HepG2 (cell line): ENCODE data around the gene MICA. TPM values are rescaled to one million over a fixed set of nuclear protein-coding genes. Genes with fewer than 3 reads are reported as not detected.

Experiments
- BHLHE40 ChIP-seq: IDR thresholded peaks from 2 replicates; pipeline ENCODE4 v1.6.1; 2011; ENCODE audit warnings: low read length, improper control_type of control experiment
- ELF1 ChIP-seq: sonication (generic); formaldehyde crosslinking; IDR thresholded peaks from 2 replicates; pipeline ENCODE4 v1.4.0; 2020; ENCODE audit warnings: missing genetic modification reagents
- GLI4 ChIP-seq: sonication (generic); formaldehyde crosslinking; IDR thresholded peaks from 2 replicates; pipeline ENCODE4 v1.5.1; 2020; ENCODE audit warnings: missing genetic modification reagents, mild to moderate bottlenecking, moderate library complexity, borderline replicate concordance
- GPN1 ChIP-seq: sonication (generic); formaldehyde crosslinking; IDR thresholded peaks from 2 replicates; pipeline ENCODE4 v1.5.1; 2020; ENCODE audit warnings: missing genetic modification reagents, borderline replicate concordance
- HHEX ChIP-seq: IDR thresholded peaks from 2 replicates; pipeline ENCODE4 v1.6.1; 2016; ENCODE audit warnings: control low read depth
- KDM4B ChIP-seq: sonication (generic); formaldehyde crosslinking; IDR thresholded peaks from 2 replicates; pipeline ENCODE4 v1.4.0; 2020; ENCODE audit warnings: missing genetic modification reagents
- NAIF1 ChIP-seq: sonication (generic); formaldehyde crosslinking; IDR thresholded peaks from 2 replicates; pipeline ENCODE4 v1.5.0; 2020; ENCODE audit warnings: mild to moderate bottlenecking, missing genetic modification reagents, borderline replicate concordance
- NFRKB ChIP-seq: fragments of 450-650 bp; IDR thresholded peaks from 2 replicates; pipeline ENCODE4 v1.6.1; 2017
- TFDP2 ChIP-seq: sonication (generic); formaldehyde crosslinking; IDR thresholded peaks from 2 replicates; pipeline ENCODE4 v1.4.0; 2020; ENCODE audit warnings: missing genetic modification reagents
- ZFY ChIP-seq: sonication (generic); formaldehyde crosslinking; IDR thresholded peaks from 2 replicates; pipeline ENCODE4 v1.4.0; 2020; ENCODE audit warnings: missing genetic modification reagents
- ZNF510 ChIP-seq: sonication (generic); formaldehyde crosslinking; IDR thresholded peaks from 2 replicates; pipeline ENCODE4 v1.4.0; 2020; ENCODE audit warnings: low read depth, mild to moderate bottlenecking, missing genetic modification reagents
- ZNF607 ChIP-seq: sonication (generic); formaldehyde crosslinking; IDR thresholded peaks from 2 replicates; pipeline ENCODE4 v1.5.1; 2020; ENCODE audit warnings: missing genetic modification reagents, mild to moderate bottlenecking, borderline replicate concordance
- polyA plus RNA-seq, 8 experiments: library from polyadenylated mRNA; depleted of rRNA in 3 of 8; stranded (reverse) in 7 of 8; unstranded in 1 of 8; fragments of >200 nt; fragmentation: Illumina TruSeq in 4 of 8; extraction: Trizol in 4 of 8; gene quantifications; 2 replicates each; pipeline versions ENCODE4 v1.2.1 to v1.2.3, GENCODE V29; 2011 to 2016; ENCODE audit warnings: low read depth in 4 of 8, missing spikeins in 1 of 8, mixed read lengths in 1 of 8; ENCODE audit not compliant: insufficient read depth in 1 of 8
- total RNA-seq, 5 experiments: library from RNA; depleted of rRNA; stranded (reverse); fragments of >200 nt; fragmentation: Illumina TruSeq; extraction: Trizol; gene quantifications; 2 replicates each; pipeline ENCODE4 v1.2.3, GENCODE V29; 2016; ENCODE audit warnings: low read depth in 1 of 5
- TF ChIP-seq, protein P1 (sequence below): sonication (generic); formaldehyde crosslinking; IDR thresholded peaks from 2 replicates; pipeline ENCODE4 v1.5.0; 2020; ENCODE audit warnings: mild to moderate bottlenecking, low read depth, missing genetic modification reagents, borderline replicate concordance
- TF ChIP-seq, protein P2 (sequence below): sonication (generic); formaldehyde crosslinking; IDR thresholded peaks from 2 replicates; pipeline ENCODE4 v1.9.0; 2021; ENCODE audit warnings: missing genetic modification reagents, mild to moderate bottlenecking, borderline replicate concordance
- TF ChIP-seq, protein P3 (sequence below): sonication (generic); formaldehyde crosslinking; IDR thresholded peaks from 2 replicates; pipeline ENCODE4 v1.4.0; 2020; ENCODE audit warnings: missing genetic modification reagents
- TF ChIP-seq, protein P4 (sequence below): sonication (generic); formaldehyde crosslinking; IDR thresholded peaks from 2 replicates; pipeline ENCODE4 v1.8.0; 2022; ENCODE audit warnings: mild to moderate bottlenecking, missing genetic modification reagents
- TF ChIP-seq, protein P5 (sequence below): sonication (generic); IDR thresholded peaks from 2 replicates; pipeline ENCODE4 v1.6.1; 2016; ENCODE audit warnings: low read depth, borderline replicate concordance
- TF ChIP-seq, protein P6 (sequence below): sonication (generic); formaldehyde crosslinking; IDR thresholded peaks from 2 replicates; pipeline ENCODE4 v1.4.0; 2020; ENCODE audit warnings: missing genetic modification reagents, mild to moderate bottlenecking, borderline replicate concordance

Gene MICA
- total and polyA plus RNA-seq, 2 of the 13 experiments (the other 11 are each of a cell fraction or from before 2014, with no cell fraction given): 21.6 to 38.1 TPM

DNA sequence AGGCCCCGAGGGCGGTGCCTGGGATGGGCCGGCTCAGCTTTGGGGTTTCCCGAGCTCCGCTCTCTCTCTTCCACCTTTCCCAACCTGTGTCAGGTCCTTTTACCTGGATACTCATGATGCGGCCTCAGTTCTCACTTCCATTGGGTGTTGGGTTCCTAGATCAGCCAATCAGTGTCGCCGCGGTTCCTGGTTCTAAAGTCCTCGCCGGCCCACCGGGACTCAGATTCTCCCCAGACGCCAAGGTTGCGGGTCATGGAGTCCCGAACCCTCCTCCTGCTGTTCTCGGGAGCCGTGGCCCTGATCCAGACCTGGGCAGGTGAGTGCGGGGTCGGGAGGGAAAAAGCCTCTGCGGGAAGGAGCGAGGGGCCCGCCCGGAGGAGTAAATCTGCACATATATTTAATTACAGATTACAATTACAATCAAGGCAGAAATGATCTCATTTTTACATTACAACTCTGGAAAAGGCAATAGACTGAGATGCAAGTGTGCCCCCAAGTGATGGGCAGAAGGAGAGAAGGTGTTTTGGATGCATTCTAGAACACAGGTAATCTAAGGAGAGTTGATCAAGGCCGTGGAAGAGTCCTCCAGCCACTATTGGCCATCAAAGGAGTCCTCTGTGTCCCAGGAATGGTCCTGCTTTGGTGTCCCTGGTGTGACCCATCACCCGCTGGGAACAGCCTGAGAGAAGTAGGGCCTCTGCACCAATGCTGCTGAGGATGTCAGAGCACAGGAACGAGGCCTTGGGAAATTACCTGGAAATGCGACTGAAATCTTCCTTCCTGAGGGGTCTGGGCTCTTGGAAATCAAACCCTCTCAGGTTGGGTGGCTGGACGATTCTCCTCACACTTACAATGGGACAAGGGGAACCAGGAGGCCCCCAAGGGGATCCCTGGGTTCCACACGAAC is 59.8 kb downstream of the MICA start (continued):
- TF ChIP-seq TFDP2 (CRISPR knock-in tag) (peak; percentile 47), BHLHE40 (peak; percentile 64), ZNF510 (CRISPR knock-in tag) (no peak), GLI4 (0 out of 2 replicates have a peak, but pooled peaks have one; percentile 73), ELF1 (CRISPR knock-in tag) (0 out of 2 replicates have a peak, but pooled peaks have one; percentile 12), NFRKB (no peak), HHEX (CRISPR knock-in tag) (no peak), NAIF1 (CRISPR knock-in tag) (no peak), GPN1 (CRISPR knock-in tag) (no peak), ZNF607 (CRISPR knock-in tag) (peak; percentile 45; the same call in 1 of the 2 replicates), KDM4B (no peak), ZFY (CRISPR knock-in tag) (peak; percentile 73)
- TF ChIP-seq, protein P1, sequence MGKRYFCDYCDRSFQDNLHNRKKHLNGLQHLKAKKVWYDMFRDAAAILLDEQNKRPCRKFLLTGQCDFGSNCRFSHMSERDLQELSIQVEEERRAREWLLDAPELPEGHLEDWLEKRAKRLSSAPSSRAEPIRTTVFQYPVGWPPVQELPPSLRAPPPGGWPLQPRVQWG: no peak
- TF ChIP-seq, protein P2, sequence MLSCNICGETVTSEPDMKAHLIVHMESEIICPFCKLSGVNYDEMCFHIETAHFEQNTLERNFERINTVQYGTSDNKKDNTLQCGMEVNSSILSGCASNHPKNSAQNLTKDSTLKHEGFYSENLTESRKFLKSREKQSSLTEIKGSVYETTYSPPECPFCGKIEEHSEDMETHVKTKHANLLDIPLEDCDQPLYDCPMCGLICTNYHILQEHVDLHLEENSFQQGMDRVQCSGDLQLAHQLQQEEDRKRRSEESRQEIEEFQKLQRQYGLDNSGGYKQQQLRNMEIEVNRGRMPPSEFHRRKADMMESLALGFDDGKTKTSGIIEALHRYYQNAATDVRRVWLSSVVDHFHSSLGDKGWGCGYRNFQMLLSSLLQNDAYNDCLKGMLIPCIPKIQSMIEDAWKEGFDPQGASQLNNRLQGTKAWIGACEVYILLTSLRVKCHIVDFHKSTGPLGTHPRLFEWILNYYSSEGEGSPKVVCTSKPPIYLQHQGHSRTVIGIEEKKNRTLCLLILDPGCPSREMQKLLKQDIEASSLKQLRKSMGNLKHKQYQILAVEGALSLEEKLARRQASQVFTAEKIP (CRISPR knock-in tag): no peak
- TF ChIP-seq, protein P3, sequence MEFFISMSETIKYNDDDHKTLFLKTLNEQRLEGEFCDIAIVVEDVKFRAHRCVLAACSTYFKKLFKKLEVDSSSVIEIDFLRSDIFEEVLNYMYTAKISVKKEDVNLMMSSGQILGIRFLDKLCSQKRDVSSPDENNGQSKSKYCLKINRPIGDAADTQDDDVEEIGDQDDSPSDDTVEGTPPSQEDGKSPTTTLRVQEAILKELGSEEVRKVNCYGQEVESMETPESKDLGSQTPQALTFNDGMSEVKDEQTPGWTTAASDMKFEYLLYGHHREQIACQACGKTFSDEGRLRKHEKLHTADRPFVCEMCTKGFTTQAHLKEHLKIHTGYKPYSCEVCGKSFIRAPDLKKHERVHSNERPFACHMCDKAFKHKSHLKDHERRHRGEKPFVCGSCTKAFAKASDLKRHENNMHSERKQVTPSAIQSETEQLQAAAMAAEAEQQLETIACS: no peak
- TF ChIP-seq, protein P4, sequence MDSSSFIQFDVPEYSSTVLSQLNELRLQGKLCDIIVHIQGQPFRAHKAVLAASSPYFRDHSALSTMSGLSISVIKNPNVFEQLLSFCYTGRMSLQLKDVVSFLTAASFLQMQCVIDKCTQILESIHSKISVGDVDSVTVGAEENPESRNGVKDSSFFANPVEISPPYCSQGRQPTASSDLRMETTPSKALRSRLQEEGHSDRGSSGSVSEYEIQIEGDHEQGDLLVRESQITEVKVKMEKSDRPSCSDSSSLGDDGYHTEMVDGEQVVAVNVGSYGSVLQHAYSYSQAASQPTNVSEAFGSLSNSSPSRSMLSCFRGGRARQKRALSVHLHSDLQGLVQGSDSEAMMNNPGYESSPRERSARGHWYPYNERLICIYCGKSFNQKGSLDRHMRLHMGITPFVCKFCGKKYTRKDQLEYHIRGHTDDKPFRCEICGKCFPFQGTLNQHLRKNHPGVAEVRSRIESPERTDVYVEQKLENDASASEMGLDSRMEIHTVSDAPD: no peak
- TF ChIP-seq, protein P5, sequence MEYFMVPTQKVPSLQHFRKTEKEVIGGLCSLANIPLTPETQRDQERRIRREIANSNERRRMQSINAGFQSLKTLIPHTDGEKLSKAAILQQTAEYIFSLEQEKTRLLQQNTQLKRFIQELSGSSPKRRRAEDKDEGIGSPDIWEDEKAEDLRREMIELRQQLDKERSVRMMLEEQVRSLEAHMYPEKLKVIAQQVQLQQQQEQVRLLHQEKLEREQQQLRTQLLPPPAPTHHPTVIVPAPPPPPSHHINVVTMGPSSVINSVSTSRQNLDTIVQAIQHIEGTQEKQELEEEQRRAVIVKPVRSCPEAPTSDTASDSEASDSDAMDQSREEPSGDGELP: no peak
- TF ChIP-seq, protein P6, sequence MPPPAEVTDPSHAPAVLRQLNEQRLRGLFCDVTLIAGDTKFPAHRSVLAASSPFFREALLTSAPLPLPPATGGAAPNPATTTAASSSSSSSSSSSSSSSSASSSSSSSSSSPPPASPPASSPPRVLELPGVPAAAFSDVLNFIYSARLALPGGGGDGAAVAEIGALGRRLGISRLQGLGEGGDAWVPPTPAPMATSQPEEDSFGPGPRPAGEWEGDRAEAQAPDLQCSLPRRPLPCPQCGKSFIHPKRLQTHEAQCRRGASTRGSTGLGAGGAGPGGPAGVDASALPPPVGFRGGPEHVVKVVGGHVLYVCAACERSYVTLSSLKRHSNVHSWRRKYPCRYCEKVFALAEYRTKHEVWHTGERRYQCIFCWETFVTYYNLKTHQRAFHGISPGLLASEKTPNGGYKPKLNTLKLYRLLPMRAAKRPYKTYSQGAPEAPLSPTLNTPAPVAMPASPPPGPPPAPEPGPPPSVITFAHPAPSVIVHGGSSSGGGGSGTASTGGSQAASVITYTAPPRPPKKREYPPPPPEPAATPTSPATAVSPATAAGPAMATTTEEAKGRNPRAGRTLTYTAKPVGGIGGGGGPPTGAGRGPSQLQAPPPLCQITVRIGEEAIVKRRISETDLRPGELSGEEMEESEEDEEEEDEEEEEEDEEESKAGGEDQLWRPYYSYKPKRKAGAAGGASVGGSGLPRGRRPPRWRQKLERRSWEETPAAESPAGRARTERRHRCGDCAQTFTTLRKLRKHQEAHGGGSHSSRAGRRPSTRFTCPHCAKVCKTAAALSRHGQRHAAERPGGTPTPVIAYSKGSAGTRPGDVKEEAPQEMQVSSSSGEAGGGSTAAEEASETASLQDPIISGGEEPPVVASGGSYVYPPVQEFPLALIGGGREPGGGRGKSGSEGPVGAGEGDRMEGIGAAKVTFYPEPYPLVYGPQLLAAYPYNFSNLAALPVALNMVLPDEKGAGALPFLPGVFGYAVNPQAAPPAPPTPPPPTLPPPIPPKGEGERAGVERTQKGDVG: peak; percentile 48; the same call in 1 of the 2 replicates
